Mesendoderm (in vitro differentiated cells): Measurements from ENCODE around the gene ZNF605. TPM values are rescaled to one million over a fixed set of nuclear protein-coding genes. Genes with fewer than 3 reads are reported as not detected.
A peak's percentile ranks its signal among the peaks of the same experiment; 100 is the strongest.
"Not testable (repeated sequence)": the region's sequence is repeated elsewhere in the genome, so short reads cannot be mapped to it uniquely, and the experiment has no call there.

Source experiments
- DNase-seq: peaks from one replicate; pipeline ENCODE4 v3.0.0; 2013
- H2AK5ac ChIP-seq: 2 replicates; pipeline ENCODE4 v1.6.1; 2013; ENCODE audit warnings: low read length, inconsistent platforms
- H2BK120ac ChIP-seq: 2 replicates; pipeline ENCODE4 v1.6.1; 2013; ENCODE audit warnings: low read depth, mild to moderate bottlenecking, low read length, moderate library complexity, mixed read lengths
- H2BK15ac ChIP-seq: replicated peaks from 2 replicates; pipeline ENCODE4 v1.6.1; 2013; ENCODE audit warnings: low read depth, mild to moderate bottlenecking, moderate library complexity
- H2BK5ac ChIP-seq: 2 replicates; pipeline ENCODE4 v1.6.1; 2013; ENCODE audit warnings: low read length, inconsistent platforms
- H3K18ac ChIP-seq: 2 replicates; pipeline ENCODE4 v1.6.1; 2013; ENCODE audit warnings: mild to moderate bottlenecking, low read length, mixed read lengths
- H3K23ac ChIP-seq: one replicate; pipeline ENCODE4 v1.6.1; 2013; ENCODE audit warnings: low read length
- H3K27ac ChIP-seq: 2 replicates; pipeline ENCODE4 v1.5.1; 2013; ENCODE audit warnings: low read depth, mild to moderate bottlenecking, inconsistent platforms, low read length, moderate library complexity
- H3K27me3 ChIP-seq: 2 replicates; pipeline ENCODE4 v1.6.1; 2013; ENCODE audit warnings: low read length, control low read depth, mild to moderate bottlenecking, inconsistent platforms; ENCODE audit not compliant: insufficient read depth, poor library complexity
- H3K36me3 ChIP-seq: 2 replicates; pipeline ENCODE4 v1.6.1; 2013; ENCODE audit warnings: low read length, inconsistent platforms; ENCODE audit not compliant: control insufficient read depth, insufficient read depth
- H3K4ac ChIP-seq: one replicate; pipeline ENCODE4 v1.6.1; 2013; ENCODE audit warnings: low read depth, mild to moderate bottlenecking, low read length, moderate library complexity
- H3K4me1 ChIP-seq: 2 replicates; pipeline ENCODE4 v1.6.1; 2013; ENCODE audit warnings: low read depth, low read length, inconsistent platforms; ENCODE audit not compliant: control insufficient read depth
- H3K4me2 ChIP-seq: 2 replicates; pipeline ENCODE4 v1.6.1; 2013; ENCODE audit warnings: low read length
- H3K4me3 ChIP-seq: 2 replicates; pipeline ENCODE4 v1.5.1; 2013; ENCODE audit warnings: mild to moderate bottlenecking, low read length
- H3K56ac ChIP-seq: one replicate; pipeline ENCODE4 v1.6.1; 2013; ENCODE audit warnings: low read length
- H3K79me1 ChIP-seq: 2 replicates; pipeline ENCODE4 v1.6.1; 2013; ENCODE audit warnings: low read length, inconsistent platforms
- H3K79me2 ChIP-seq: 2 replicates; pipeline ENCODE4 v1.6.1; 2013; ENCODE audit warnings: mild to moderate bottlenecking, low read length; ENCODE audit not compliant: control insufficient read depth, insufficient read depth
- H3K9ac ChIP-seq: 2 replicates; pipeline ENCODE4 v1.6.1; 2013; ENCODE audit warnings: low read length, inconsistent platforms
- H4K5ac ChIP-seq: one replicate; pipeline ENCODE4 v1.6.1; 2013; ENCODE audit warnings: low read length
- H4K8ac ChIP-seq: one replicate; pipeline ENCODE4 v1.6.1; 2013; ENCODE audit warnings: low read depth, mild to moderate bottlenecking, control low read depth, low read length, moderate library complexity
- WGBS: extraction: QIAGEN DNeasy Blood & Tissue Kit; methylation state at CpG from one replicate; pipeline ENCODE4 v1.1.7; 2013; ENCODE audit warnings: low lambda C conversion rate, missing lambda C conversion rate; ENCODE audit not compliant: insufficient coverage; ENCODE audit errors: extremely low coverage; 5-methylcytosine and 5-hydroxymethylcytosine counted together
- polyA plus RNA-seq, 2 experiments: library from polyadenylated mRNA; stranded (reverse); fragments of 200-250 nt; gene quantifications; one replicate each; pipeline ENCODE4 v1.2.3, GENCODE V29; 2013

The ZNF605 gene
- polyA plus RNA-seq (2013, experiment 1 of 2), result 9.4 TPM
- 9.8 TPM for polyA plus RNA-seq (2013, experiment 2 of 2)

DNA sequence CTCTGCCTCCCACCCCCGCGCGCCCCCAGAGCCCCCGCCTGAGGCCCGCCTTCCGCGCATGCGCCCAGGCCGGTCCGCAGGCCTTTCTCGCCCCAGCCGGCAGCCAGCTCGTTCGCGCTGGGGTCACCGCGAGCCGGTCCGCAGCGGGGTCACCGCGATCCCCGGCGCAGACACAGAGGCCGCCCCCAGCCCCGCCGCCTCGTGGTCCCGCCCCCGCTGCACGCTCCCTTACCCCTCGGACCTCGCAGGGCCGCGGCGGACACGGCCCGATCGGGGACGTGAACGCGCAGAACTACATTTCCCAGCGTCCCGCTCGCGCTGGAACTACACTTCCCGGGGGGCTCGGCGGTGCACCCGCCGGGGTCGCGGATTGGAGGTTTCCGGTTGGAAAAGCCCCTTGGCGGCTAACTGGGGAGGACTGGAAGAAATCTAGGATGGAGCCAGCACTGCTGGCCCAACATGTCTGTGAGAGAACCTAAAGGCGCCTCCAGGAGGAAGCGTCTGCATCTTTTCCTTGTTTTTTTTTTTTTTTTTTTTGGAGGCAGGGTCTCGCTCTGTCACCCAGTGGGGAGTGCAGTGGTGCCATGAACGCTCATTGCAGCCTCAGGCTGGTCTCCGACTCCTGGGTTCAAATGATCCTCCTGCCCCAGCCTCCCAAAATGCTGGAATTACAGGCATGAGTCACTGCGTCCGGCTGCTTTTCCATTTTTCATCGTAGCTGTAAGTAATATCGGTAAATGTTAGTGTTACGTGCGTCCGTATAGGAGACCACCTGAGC, at the start of gene ZNF605:
ZNF605 (minus strand) TSS at position 296 of the 778 bp plus-strand sequence. CDS start 10,671 bp downstream, outside the sequence.
- no peak within 1 kb of the TSS for H2AK5ac ChIP-seq
- H3K36me3 ChIP-seq, result no peaks in the 10 kb centered on the region
- peak within 1 kb of the TSS; percentile 89 for H3K56ac ChIP-seq
- no peak within 1 kb of the TSS for H2BK15ac ChIP-seq
- peaks cover 2% of the 10 kb centered on the region for H3K4me1 ChIP-seq
- peak within 1 kb of the TSS; percentile 73 for H3K4me2 ChIP-seq
- peak within 1 kb of the TSS; percentile 42 for H3K4me3 ChIP-seq
- H2BK120ac ChIP-seq, result no peak within 1 kb of the TSS
- H4K8ac ChIP-seq, result no peak within 1 kb of the TSS
- peaks cover 13% of the 10 kb centered on the region for H3K79me1 ChIP-seq
- peaks cover 9% of the 10 kb centered on the region for H3K79me2 ChIP-seq
- H3K4ac ChIP-seq, result peak within 1 kb of the TSS; percentile 83
- DNase-seq, result peak; percentile 96
- no CpG with 5 or more reads among the region's 67 CpGs for whole genome bisulfite sequencing
- no peaks in the 10 kb centered on the region for H3K27me3 ChIP-seq
- H3K18ac ChIP-seq, result peak within 1 kb of the TSS; percentile 95
- H2BK5ac ChIP-seq, result no peak within 1 kb of the TSS
- no peak within 1 kb of the TSS for H3K23ac ChIP-seq
- H3K9ac ChIP-seq, result peak within 1 kb of the TSS; percentile 77
- no peak within 1 kb of the TSS for H4K5ac ChIP-seq
- H3K27ac ChIP-seq, result no peak within 1 kb of the TSS

DNA sequence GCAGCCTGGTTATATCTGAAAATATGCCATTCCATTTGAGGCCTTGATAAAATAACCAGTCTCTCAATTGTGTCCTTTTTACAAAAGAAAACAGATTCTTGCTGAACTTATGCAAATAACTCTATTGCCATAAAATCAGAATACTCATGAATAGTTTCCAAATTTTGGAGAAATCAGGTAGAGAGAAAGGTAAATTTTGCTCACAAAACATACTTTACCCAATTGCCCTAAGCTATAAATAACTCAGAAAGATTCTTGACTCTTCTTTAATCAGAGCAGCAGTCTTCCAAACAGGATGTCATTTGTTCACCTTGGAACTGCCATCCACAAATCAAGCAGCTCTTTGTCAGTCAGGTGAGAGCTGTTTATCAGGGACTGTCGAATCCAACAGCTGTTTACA, 42.6 kb upstream of the ZNF605 start:
- peaks cover 7% of the 10 kb centered on the region for H3K79me2 ChIP-seq

DNA sequence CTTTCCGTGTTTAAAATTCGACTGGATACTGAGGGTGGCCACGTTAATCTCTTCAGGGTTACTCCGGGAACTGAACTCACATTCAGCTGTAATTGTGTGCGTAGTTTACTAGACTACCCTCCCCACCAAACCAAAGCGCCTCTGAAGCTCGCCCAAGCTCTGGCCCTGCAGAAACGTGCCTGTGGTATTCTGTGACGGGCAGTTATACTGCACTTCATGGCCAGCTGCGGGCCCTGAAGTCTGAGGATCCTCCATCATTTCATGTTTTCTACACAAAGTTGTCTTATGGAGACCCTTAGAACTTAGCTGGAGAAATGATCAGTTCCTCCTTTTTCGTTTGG, 30.7 kb upstream of the ZNF605 start:
- H3K4me3 ChIP-seq, result peak overlapping the region; percentile 83
- H3K4me1 ChIP-seq, result no peaks in the 10 kb centered on the region
- peaks cover 11% of the 10 kb centered on the region for H3K79me1 ChIP-seq
- H3K9ac ChIP-seq, result peak overlapping the region; percentile 87
- no peak overlapping the region for H4K8ac ChIP-seq
- no peak overlapping the region for H2BK15ac ChIP-seq
- H2BK5ac ChIP-seq, result no peak overlapping the region
- WGBS, result no CpG with 5 or more reads among the region's 11 CpGs
- no peak overlapping the region for H3K18ac ChIP-seq
- H3K4me2 ChIP-seq, result peak overlapping the region; percentile 91
- no peak overlapping the region for H3K27ac ChIP-seq
- H3K79me2 ChIP-seq, result peaks cover 12% of the 10 kb centered on the region
- no peak overlapping the region for H3K4ac ChIP-seq
- peak overlapping the region; percentile 94 for H3K56ac ChIP-seq
- H2BK120ac ChIP-seq, result no peak overlapping the region
- H3K36me3 ChIP-seq, result no peaks in the 10 kb centered on the region
- DNase-seq, result no peak
- H4K5ac ChIP-seq, result no peak overlapping the region
- H3K23ac ChIP-seq, result no peak overlapping the region
- no peaks in the 10 kb centered on the region for H3K27me3 ChIP-seq
- H2AK5ac ChIP-seq, result no peak overlapping the region

More for the DNA sequence above, 42.6 kb upstream of the ZNF605 start:
- H2BK5ac ChIP-seq, result no peak overlapping the region
- no peak overlapping the region for H3K27ac ChIP-seq
- no peak overlapping the region for H3K23ac ChIP-seq
- peaks cover 16% of the 10 kb centered on the region for H3K79me1 ChIP-seq
- no peak overlapping the region for H3K4ac ChIP-seq
- no peak overlapping the region for H3K4me2 ChIP-seq
- no CpG with 5 or more reads among the region's 1 CpG for WGBS
- H2AK5ac ChIP-seq, result no peak overlapping the region
- H3K4me1 ChIP-seq, result no peaks in the 10 kb centered on the region
- no peaks in the 10 kb centered on the region for H3K36me3 ChIP-seq
- no peak overlapping the region for H4K8ac ChIP-seq
- no peaks in the 10 kb centered on the region for H3K27me3 ChIP-seq
- no peak overlapping the region for H4K5ac ChIP-seq
- no peak overlapping the region for H2BK120ac ChIP-seq
- H2BK15ac ChIP-seq, result no peak overlapping the region
- H3K4me3 ChIP-seq, result no peak overlapping the region
- DNase-seq, result peak; percentile 31
- H3K9ac ChIP-seq, result no peak overlapping the region
- H3K18ac ChIP-seq, result no peak overlapping the region
- no peak overlapping the region for H3K56ac ChIP-seq

DNA sequence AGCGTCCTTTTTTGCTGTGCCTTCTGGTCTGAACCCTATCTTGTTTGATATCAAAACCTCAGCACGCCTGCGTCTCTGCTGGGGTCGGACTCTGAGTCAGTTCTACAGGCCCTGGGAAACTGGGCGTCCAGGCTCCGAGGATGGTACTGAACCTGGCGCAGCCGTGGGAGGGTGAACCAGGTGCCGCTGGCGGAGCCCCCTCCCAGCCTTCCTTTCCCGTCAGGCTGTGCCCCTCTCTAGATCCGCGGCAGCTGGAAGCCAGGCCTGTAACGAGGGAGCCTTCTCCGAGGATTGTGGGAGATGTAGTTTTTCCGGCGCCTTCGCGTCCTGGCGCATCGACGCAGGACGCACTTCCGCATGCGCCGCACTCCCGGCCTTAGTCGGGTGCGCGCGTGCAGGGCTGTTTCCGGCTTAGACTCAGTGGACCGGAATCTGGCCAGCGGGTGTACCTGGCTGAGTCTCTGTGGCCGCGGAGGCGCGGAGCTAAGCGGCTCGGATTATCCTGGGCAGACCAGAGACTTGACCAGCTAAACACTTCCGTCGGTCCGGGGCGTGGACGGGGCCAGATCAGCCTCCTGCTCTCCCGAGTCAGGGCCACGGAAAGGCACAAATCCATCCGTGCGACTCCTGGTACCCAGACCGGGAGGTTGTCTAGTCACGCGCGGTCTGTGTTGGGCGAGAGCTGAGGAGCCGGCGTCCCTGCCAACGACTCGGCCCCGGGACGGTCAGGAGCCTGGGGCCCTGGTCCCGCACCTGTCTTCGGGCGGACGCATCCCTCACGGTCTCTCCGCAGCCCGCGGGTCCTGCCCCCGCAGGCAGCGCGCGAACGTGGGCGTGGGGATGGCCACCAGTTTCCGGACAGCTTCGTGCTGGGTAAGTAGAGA, 30.1 kb upstream of the ZNF605 start, which contains the start of gene ZNF26:
ZNF26 (plus strand) TSS at position 367 of the 884 bp plus-strand sequence; CDS start at position 841, 474 bp downstream.
- H3K18ac ChIP-seq, result no peak within 1 kb of the TSS
- H3K79me1 ChIP-seq, result peaks cover 11% of the 10 kb centered on the region
- no peak within 1 kb of the TSS for H3K4ac ChIP-seq
- no peaks in the 10 kb centered on the region for H3K27me3 ChIP-seq
- peak within 1 kb of the TSS; percentile 94 for H3K56ac ChIP-seq
- no peak within 1 kb of the TSS for H2AK5ac ChIP-seq
- no peak within 1 kb of the TSS for H3K23ac ChIP-seq
- no peak within 1 kb of the TSS for H2BK15ac ChIP-seq
- WGBS, result no CpG with 5 or more reads among the region's 76 CpGs
- peak within 1 kb of the TSS; percentile 83 for H3K4me3 ChIP-seq
- no peaks in the 10 kb centered on the region for H3K4me1 ChIP-seq
- no peak within 1 kb of the TSS for H4K8ac ChIP-seq
- H3K27ac ChIP-seq, result no peak within 1 kb of the TSS
- DNase-seq, result peak; percentile 98
- H4K5ac ChIP-seq, result peak within 1 kb of the TSS; percentile 56
- no peak within 1 kb of the TSS for H2BK120ac ChIP-seq
- no peaks in the 10 kb centered on the region for H3K36me3 ChIP-seq
- H3K4me2 ChIP-seq, result peak within 1 kb of the TSS; percentile 91
- no peak within 1 kb of the TSS for H2BK5ac ChIP-seq
- peaks cover 12% of the 10 kb centered on the region for H3K79me2 ChIP-seq
- peak within 1 kb of the TSS; percentile 87 for H3K9ac ChIP-seq

DNA sequence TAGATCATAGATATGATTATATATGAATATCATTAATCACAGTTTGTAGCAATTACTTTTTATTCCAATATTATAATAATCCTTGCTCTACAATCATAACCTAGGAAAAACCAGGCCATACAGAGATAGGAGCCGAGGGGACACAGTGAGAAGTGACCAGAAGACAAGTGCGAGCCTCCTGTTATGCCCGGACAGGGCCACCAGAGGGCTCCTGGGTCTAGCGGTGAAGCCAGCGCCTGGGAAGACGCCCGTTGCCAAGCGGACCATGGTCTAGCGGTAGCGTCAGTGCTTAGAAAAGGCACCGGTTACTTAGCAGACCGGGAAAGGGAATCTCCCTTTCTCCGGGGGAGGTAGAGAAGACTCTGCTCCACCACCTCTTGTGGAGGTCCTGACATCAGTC, 20.8 kb upstream of the ZNF605 start:
- not testable (repeated sequence) for H3K23ac ChIP-seq, H3K4ac ChIP-seq, H3K18ac ChIP-seq, H3K36me3 ChIP-seq, H2AK5ac ChIP-seq, H3K4me2 ChIP-seq, H3K56ac ChIP-seq, H4K5ac ChIP-seq, H4K8ac ChIP-seq, H3K27ac ChIP-seq, H3K27me3 ChIP-seq, H3K79me2 ChIP-seq, H3K79me1 ChIP-seq, H3K9ac ChIP-seq, H3K4me1 ChIP-seq, H2BK5ac ChIP-seq, H2BK15ac ChIP-seq, H2BK120ac ChIP-seq, H3K4me3 ChIP-seq
- no CpG with 5 or more reads among the region's 13 CpGs for WGBS
- DNase-seq, result peak; percentile 41
